Loucy (cell line): Measurements from ENCODE around the gene P2RY2.
A peak's percentile ranks its signal among the peaks of the same experiment; 100 is the strongest.

Source experiments
- H2AFZ ChIP-seq: fragments of 200-600 bp; sonication (generic); 2 replicates; pipeline ENCODE4 v1.6.0; 2016; ENCODE audit warnings: antibody characterized with exemption, mild to moderate bottlenecking, low read length, moderate library complexity
- H3F3A ChIP-seq: fragments of 200-600 bp; 2 replicates; pipeline ENCODE4 v1.6.0; 2016; ENCODE audit warnings: antibody characterized with exemption, low read depth, mild to moderate bottlenecking
- H3K27me3 ChIP-seq: fragments of 200-600 bp; sonication (generic); 2 replicates; pipeline ENCODE4 v1.6.1; 2014; ENCODE audit warnings: low read length, mild to moderate bottlenecking; ENCODE audit not compliant: insufficient read depth, poor library complexity, severe bottlenecking
- H3K36me3 ChIP-seq: fragments of 200-600 bp; sonication (generic); 2 replicates; pipeline ENCODE4 v1.6.1; 2016; ENCODE audit warnings: low read length; ENCODE audit not compliant: insufficient read depth
- H3K4me1 ChIP-seq: fragments of 200-600 bp; sonication (generic); 2 replicates; pipeline ENCODE4 v1.5.1; 2014; ENCODE audit warnings: low read length, mild to moderate bottlenecking; ENCODE audit not compliant: insufficient read depth, poor library complexity, severe bottlenecking
- H3K4me2 ChIP-seq: fragments of 200-600 bp; sonication (generic); 2 replicates; pipeline ENCODE4 v1.6.0; 2014; ENCODE audit warnings: antibody characterized with exemption, low read length, low read depth, mild to moderate bottlenecking; ENCODE audit not compliant: poor library complexity, severe bottlenecking
- H3K4me3 ChIP-seq: fragments of 200-600 bp; sonication (generic); 2 replicates; pipeline ENCODE4 v1.5.1; 2014; ENCODE audit warnings: low read length, mild to moderate bottlenecking, mixed read lengths; ENCODE audit not compliant: poor library complexity, severe bottlenecking
- H3K79me2 ChIP-seq: fragments of 200-600 bp; sonication (generic); 2 replicates; pipeline ENCODE4 v1.6.1; 2014; ENCODE audit warnings: low read length; ENCODE audit not compliant: insufficient read depth
- H3K9ac ChIP-seq: fragments of 200-600 bp; sonication (generic); 2 replicates; pipeline ENCODE4 v1.6.0; 2014; ENCODE audit warnings: mild to moderate bottlenecking, low read depth, low read length, moderate library complexity; ENCODE audit not compliant: poor library complexity, severe bottlenecking
- H3K9me2 ChIP-seq: fragments of 200-600 bp; sonication (generic); replicated peaks from 2 replicates; pipeline ENCODE4 v1.6.1; 2016; ENCODE audit warnings: low read depth, low read length, mixed read lengths
- H3K9me3 ChIP-seq: fragments of 200-600 bp; sonication (generic); 2 replicates; pipeline ENCODE4 v1.6.1; 2014; ENCODE audit warnings: mild to moderate bottlenecking, antibody characterized with exemption, low read length, low read depth; ENCODE audit not compliant: insufficient read depth
- H4K20me1 ChIP-seq: fragments of 200-600 bp; sonication (generic); 2 replicates; pipeline ENCODE4 v1.6.0; 2014; ENCODE audit warnings: antibody characterized with exemption, low read length, mild to moderate bottlenecking; ENCODE audit not compliant: insufficient read depth, poor library complexity, severe bottlenecking
- CTCF ChIP-seq: fragments of 200-600 bp; sonication (generic); conservative IDR thresholded peaks from 2 replicates; pipeline ENCODE4 v1.5.1; 2014; ENCODE audit warnings: mild to moderate bottlenecking, antibody characterized with exemption, low read length
- EZH2phosphoT487 ChIP-seq: fragments of 200-600 bp; IDR thresholded peaks from 2 replicates; pipeline ENCODE4 v1.6.1; 2018; ENCODE audit warnings: antibody characterized with exemption, mild to moderate bottlenecking, moderate library complexity, borderline replicate concordance

P2RY2 gene

GRCh38 chr11:73209892-73210291, 8.2 kb upstream of the P2RY2 start:
- no peaks in the 10 kb centered on the region for H3K36me3 ChIP-seq
- H3K27me3 ChIP-seq = no peaks in the 10 kb centered on the region
- H3F3A ChIP-seq = no peaks in the 10 kb centered on the region
- peaks cover under 1% of the 10 kb centered on the region for H3K4me1 ChIP-seq
- H2AFZ ChIP-seq = no peak overlapping the region
- no peak overlapping the region for H3K4me3 ChIP-seq
- H3K79me2 ChIP-seq = no peaks in the 10 kb centered on the region
- TF ChIP-seq EZH2phosphoT487 (no peak), CTCF (no peak)
- no peak overlapping the region for H3K4me2 ChIP-seq
- H3K9ac ChIP-seq = no peak overlapping the region
- no peaks in the 10 kb centered on the region for H3K9me3 ChIP-seq
- no peaks in the 10 kb centered on the region for H3K9me2 ChIP-seq
- H4K20me1 ChIP-seq = no peaks in the 10 kb centered on the region

DNA sequence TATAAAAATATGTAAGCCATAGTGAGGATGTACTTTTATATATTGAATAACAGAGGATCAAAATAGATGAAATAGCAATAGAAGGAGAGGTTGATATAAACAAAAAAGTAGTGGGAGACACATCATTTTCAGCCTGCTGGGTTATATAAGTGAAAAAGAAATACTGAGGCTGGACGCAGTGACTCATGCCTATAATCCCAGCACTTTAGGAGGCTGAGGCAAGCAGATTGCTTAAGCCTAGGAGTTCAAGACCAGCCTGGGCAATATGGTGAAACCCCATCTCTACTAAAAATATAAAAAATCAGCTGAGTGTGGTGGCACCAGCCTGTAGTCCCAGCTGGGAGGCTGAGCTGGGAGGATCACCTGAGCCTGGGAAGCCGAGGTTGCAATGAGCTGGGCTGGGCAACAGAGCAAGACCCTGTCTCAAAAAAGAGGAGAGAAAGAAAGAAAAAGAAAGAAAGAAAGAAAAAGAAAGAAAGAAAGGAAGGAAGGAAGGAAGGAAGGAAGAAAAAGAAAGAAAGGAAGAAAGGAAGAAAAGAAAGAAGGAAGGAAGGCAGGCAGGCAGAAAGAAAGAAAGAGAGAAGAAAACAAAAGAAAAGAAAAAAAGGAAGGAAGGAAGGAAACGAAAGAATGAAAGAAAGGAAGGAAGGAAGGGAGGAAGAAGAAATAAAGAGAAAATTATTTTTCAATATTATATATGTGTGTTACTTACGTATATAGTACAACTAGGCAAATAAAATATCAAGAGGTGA, 7.0 kb upstream of the P2RY2 start:
- no peaks in the 10 kb centered on the region for H3F3A ChIP-seq
- H3K9ac ChIP-seq = no peak overlapping the region
- no peaks in the 10 kb centered on the region for H3K79me2 ChIP-seq
- no peak overlapping the region for H3K4me2 ChIP-seq
- H3K9me2 ChIP-seq = no peaks in the 10 kb centered on the region
- H2AFZ ChIP-seq = no peak overlapping the region
- H3K4me3 ChIP-seq = no peak overlapping the region
- no peaks in the 10 kb centered on the region for H3K4me1 ChIP-seq
- no peaks in the 10 kb centered on the region for H3K9me3 ChIP-seq
- no peaks in the 10 kb centered on the region for H4K20me1 ChIP-seq
- TF ChIP-seq CTCF = no peak
- TF ChIP-seq EZH2phosphoT487 = no peak
- H3K27me3 ChIP-seq = no peaks in the 10 kb centered on the region
- H3K36me3 ChIP-seq = no peaks in the 10 kb centered on the region

- H3K9me2 ChIP-seq = no peaks in the 10 kb centered on the region
Measured at GRCh38 chr11:73213196-73214143, 4.6 kb upstream of the P2RY2 start.

More at GRCh38 chr11:73213196-73214143, 4.6 kb upstream of the P2RY2 start:
- Histone ChIP-seq H3K4me2 (no peak overlapping the region), H3K4me1 (no peaks in the 10 kb centered on the region), H3K4me3 (no peak overlapping the region), H3K27me3 (no peaks in the 10 kb centered on the region), H2AFZ (peak overlapping the region; percentile 35; the same call in 1 of the 2 replicates), H3K36me3 (no peaks in the 10 kb centered on the region), H3K79me2 (no peaks in the 10 kb centered on the region), H4K20me1 (no peaks in the 10 kb centered on the region), H3K9ac (no peak overlapping the region), H3K9me3 (no peaks in the 10 kb centered on the region), H3F3A (no peaks in the 10 kb centered on the region)
- TF ChIP-seq CTCF (no peak), EZH2phosphoT487 (no peak)
